Heart right ventricle (tissue), 16 donors: ENCODE data around the gene ELMO1. TPM values are rescaled to one million over a fixed set of nuclear protein-coding genes. Genes with fewer than 3 reads are reported as not detected.
"Not testable (repeated sequence)": the region's sequence is repeated elsewhere in the genome, so short reads cannot be mapped to it uniquely, and the experiment has no call there.

Experiments
- ATAC-seq, 8 donors: fragments of 200-7000 bp; cut with Tn5 transposase; one replicate each; pipeline ENCODE4 v1.9.1; 2020; ENCODE audit warnings: mild to moderate bottlenecking in 8 of 8, moderate library complexity in 8 of 8, moderate number of reproducible peaks in 1 of 8
- DNase-seq, 2 donors: peaks; one replicate each; pipeline ENCODE4 v3.0.0-alpha.2; 2020
- H3K27ac ChIP-seq, 10 donors: fragments of 200-600 bp; sonication (generic) in 2 of 10; one replicate each; pipeline versions ENCODE4 v1.5.0 to v1.8.0; 2020 to 2022; ENCODE audit warnings: mild to moderate bottlenecking in 3 of 10
- H3K27me3 ChIP-seq, 7 donors: fragments of 200-600 bp; one replicate each; pipeline ENCODE4 v1.8.0; 2021 to 2022; ENCODE audit warnings: mild to moderate bottlenecking in 2 of 7
- H3K36me3 ChIP-seq, 9 donors: fragments of 200-600 bp; sonication (generic) in 1 of 9; one replicate each; pipeline versions ENCODE4 v1.5.0 to v1.8.0; 2020 to 2022; ENCODE audit warnings: mild to moderate bottlenecking in 2 of 9
- H3K4me1 ChIP-seq, 9 donors: fragments of 200-600 bp; sonication (generic) in 1 of 9; one replicate each; pipeline versions ENCODE4 v1.5.0 to v1.8.0; 2020 to 2022; ENCODE audit warnings: mild to moderate bottlenecking in 4 of 9
- H3K4me3 ChIP-seq, 10 donors: fragments of 200-600 bp; sonication (generic) in 2 of 10; one replicate each; pipeline versions ENCODE4 v1.5.0 to v1.8.0; 2020 to 2022; ENCODE audit warnings: mild to moderate bottlenecking in 7 of 10, moderate library complexity in 2 of 10
- H3K9me3 ChIP-seq, 11 donors: fragments of 200-600 bp in 10 of 11; sonication (generic) in 2 of 11; one replicate each; pipeline versions ENCODE4 v1.5.0 to v1.8.0; 2013 to 2022; ENCODE audit warnings: mild to moderate bottlenecking in 2 of 11, control low read depth in 1 of 11, moderate library complexity in 1 of 11
- WGBS, 2 donors: extraction: QIAGEN DNeasy Blood & Tissue Kit; methylation state at CpG; one replicate each; pipeline ENCODE4 v1.1.7; 2013; ENCODE audit warnings: inconsistent platforms in 1 of 2; 5-methylcytosine and 5-hydroxymethylcytosine counted together
- intact Hi-C, 10 donors: fragments of 100-400 bp; cut with DNase I; formaldehyde crosslinking; loops; one replicate each; pipeline versions ENCODE4 v1.11.1 to v1.14.2; 2022
- polyA plus RNA-seq, 2 donors: library from polyadenylated mRNA; stranded (reverse); fragments of 200-250 nt; gene quantifications; one replicate each; pipeline ENCODE4 v1.2.3, GENCODE V29; 2013
- total RNA-seq, 10 donors: library from RNA; stranded (reverse); fragmentation: NEBNext Ultra II Directional in 3 of 10; extraction: Animal tissue kit (Norgen Biotek cat#: 25700) in 3 of 10; gene quantifications; one replicate each; pipeline versions ENCODE4 v1.2.1 to v1.2.4, GENCODE V29; 2021 to 2023
- TF ChIP-seq, protein P1 (sequence below), 9 donors: fragments of 200-600 bp; sonication (generic) in 2 of 9; IDR thresholded peaks; one replicate each; pipeline versions ENCODE4 v1.5.0 to v1.8.0; 2021 to 2022; ENCODE audit warnings: antibody characterized with exemption in 9 of 9, mild to moderate bottlenecking in 5 of 9, moderate library complexity in 1 of 9
- donor health status: Arrhythmogenic right ventricular cardiomyopathy.
- donor health status: ischemic (EF 13 %, LVEDD 7.1; RV severe dilation, severe dysfunction).
- donor health status: healthy with polysubstance abuse.
- donor health status: DM: no; HTN: yes; CAD: no.
- donor health status: DM: no; HTN: no; CAD: no.
- donor health status: ischemic (EF 25% LVEDD 6.9; RV normal size, moderate dysfunction).
- donor health status: ischemic (EF 25% LVEDD 5.7; RV mildly dilated, moderate dysfunction).
- donor health status: healthy.
- donor health status: DM: yes; HTN: yes; CAD: no.
- donor health status: Ischemic cardiomyopathy.
- donor health status: ischemic (EF 35%, LVEDD 5.7; RV mildly dilated, moderate dysfunction).
- donor health status: nonischemic (EF 11% LVEDD 7.7; RV severe dilation, severe dysfunction).
- donor health status: DM: yes; HTN: yes; CAD: no.
- donor health status: PGD.
- donor health status: ischemic (EF 29% LVEDD 5.4; RV normal size, mild dysfunction).
- donor health status: nonischemic (EF 23%, LVEDD 6.1; RV moderate dilation, normal function).

The ELMO1 gene
- total and polyA plus RNA-seq, 12 donors = 8.5 to 18.0 (median 13.9) TPM

DNA sequence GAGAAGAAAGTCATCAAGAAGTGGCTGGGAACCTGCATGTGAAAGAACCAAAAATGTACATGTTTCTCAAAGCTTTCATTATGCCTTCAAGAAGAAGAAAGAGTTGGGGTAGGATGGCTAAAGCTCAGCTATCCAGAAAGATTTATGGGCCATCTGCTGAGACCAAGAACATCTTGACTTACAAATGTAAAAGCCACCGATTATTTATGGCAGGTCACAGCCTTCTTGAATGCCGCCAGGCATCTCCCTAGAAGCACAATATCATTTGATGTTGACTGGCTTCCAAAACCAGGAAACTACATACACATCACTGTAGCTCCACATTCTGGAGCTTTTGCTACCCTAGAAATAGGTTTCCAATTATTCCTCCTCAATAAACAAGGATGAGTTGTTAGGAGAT is 470.2 kb downstream of the ELMO1 start:
- no peaks in the 10 kb centered on the region for H3K9me3 ChIP-seq
- 96% methylated on average over 2 of the region's 2 CpGs for WGBS, 2 donors
- DNase-seq = no peak
- intact Hi-C loops = loop anchor here in 1 of 10 donors (5.0 kb wide), 1 partner anchor 199 kb away; no protein-coding TSS in a partner anchor
- H3K4me3 ChIP-seq = no peak overlapping the region
- TF ChIP-seq, protein P1, sequence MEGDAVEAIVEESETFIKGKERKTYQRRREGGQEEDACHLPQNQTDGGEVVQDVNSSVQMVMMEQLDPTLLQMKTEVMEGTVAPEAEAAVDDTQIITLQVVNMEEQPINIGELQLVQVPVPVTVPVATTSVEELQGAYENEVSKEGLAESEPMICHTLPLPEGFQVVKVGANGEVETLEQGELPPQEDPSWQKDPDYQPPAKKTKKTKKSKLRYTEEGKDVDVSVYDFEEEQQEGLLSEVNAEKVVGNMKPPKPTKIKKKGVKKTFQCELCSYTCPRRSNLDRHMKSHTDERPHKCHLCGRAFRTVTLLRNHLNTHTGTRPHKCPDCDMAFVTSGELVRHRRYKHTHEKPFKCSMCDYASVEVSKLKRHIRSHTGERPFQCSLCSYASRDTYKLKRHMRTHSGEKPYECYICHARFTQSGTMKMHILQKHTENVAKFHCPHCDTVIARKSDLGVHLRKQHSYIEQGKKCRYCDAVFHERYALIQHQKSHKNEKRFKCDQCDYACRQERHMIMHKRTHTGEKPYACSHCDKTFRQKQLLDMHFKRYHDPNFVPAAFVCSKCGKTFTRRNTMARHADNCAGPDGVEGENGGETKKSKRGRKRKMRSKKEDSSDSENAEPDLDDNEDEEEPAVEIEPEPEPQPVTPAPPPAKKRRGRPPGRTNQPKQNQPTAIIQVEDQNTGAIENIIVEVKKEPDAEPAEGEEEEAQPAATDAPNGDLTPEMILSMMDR (IDR thresholded peaks at IDR 0.05) = no peak
- H3K27me3 ChIP-seq = no peaks in the 10 kb centered on the region
- peaks cover 0 to 4% (median 0%) of the 10 kb centered on the region in 9 donors for H3K4me1 ChIP-seq
- no peak for ATAC-seq
- no peak overlapping the region for H3K27ac ChIP-seq
- no peaks in the 10 kb centered on the region for H3K36me3 ChIP-seq

DNA sequence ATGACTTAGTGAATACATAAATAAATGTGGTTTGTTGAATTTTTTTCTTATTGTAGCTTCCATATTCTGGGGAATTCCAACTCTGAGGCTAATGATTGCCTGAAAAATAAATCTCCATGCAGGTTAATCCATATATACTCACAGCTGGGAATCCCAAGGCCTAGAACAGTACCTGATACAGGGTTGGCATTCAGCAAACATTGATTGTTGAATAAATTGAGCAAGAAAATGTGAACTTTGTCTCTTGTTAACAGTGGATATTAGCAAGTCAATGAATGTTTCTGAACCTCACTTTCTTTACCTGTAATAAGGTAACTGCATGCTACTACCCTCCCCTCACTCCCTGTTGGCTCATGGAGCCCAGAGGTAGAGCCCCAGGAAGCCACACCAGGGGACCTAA is 470.8 kb downstream of the ELMO1 start:
- H3K4me1 ChIP-seq = peaks cover 0 to 4% (median 0%) of the 10 kb centered on the region in 9 donors
- TF ChIP-seq, protein P1 (IDR thresholded peaks at IDR 0.05) = no peak
- no peaks in the 10 kb centered on the region for H3K36me3 ChIP-seq
- no peak for DNase-seq
- intact Hi-C loops = loop anchor here in 1 of 10 donors (5.0 kb wide), 1 partner anchor 199 kb away; no protein-coding TSS in a partner anchor
- no peak overlapping the region for H3K4me3 ChIP-seq
- no peaks in the 10 kb centered on the region for H3K27me3 ChIP-seq
- H3K9me3 ChIP-seq = no peaks in the 10 kb centered on the region
- H3K27ac ChIP-seq = no peak overlapping the region
- no peak for ATAC-seq

DNA sequence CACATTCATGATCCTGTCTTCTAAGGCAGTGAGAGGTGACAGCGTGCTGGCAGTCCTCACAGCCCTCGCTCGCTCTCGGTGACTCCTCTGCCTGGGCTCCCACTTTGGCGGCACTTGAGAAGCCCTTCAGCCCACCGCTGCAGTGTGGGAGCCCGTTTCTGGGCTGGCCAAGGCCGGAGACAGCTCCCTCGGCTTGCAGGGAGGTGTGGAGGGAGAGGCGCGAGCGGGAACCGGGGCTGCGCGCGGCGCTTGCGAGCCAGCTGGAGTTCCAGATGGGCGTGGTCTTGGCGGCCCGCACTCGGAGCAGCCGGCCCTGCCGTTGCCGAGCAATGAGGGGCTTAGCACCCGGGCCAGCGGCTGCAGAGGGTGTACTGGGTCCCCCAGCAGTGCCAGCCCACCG is 475.1 kb downstream of the ELMO1 start:
- peak in 1 of 2 donors; percentile 14 for DNase-seq
- H3K36me3 ChIP-seq, intact Hi-C loops, H3K4me3 ChIP-seq, ATAC-seq, H3K27ac ChIP-seq, H3K9me3 ChIP-seq, H3K27me3 ChIP-seq: not testable (repeated sequence)
- WGBS, 2 donors = 97 to 99% methylated on average over 27 to 28 of the region's 28 CpGs
- H3K4me1 ChIP-seq = peaks cover 0 to 42% (median 4%) of the 10 kb centered on the region in 9 donors

DNA sequence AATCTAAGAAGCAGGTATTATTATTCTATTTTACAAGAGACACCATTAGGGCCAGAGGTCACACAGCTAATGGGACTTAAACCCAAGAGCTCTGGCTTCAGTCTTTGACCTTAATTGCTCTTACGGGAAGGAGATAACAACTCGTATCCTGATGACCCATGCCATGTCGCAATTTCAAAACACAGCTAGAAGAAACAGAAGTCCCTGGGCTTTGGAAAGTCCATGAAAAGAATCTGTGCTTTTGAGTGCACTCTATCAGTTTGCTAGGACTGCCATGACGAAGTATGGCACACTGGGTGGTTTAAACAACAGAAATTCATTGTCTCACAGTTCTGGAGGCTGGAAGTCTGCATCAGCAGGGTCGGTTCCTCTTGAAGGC is 476.5 kb downstream of the ELMO1 start:
- H3K4me3 ChIP-seq = no peak overlapping the region
- H3K36me3 ChIP-seq = no peaks in the 10 kb centered on the region
- TF ChIP-seq, protein P1 (IDR thresholded peaks at IDR 0.05) = no peak
- H3K27me3 ChIP-seq = no peaks in the 10 kb centered on the region
- 65 to 77% methylated on average over 5 of the region's 5 CpGs for WGBS, 2 donors
- intact Hi-C loops = no loop called here
- H3K4me1 ChIP-seq = peaks cover 0 to 43% (median 10%) of the 10 kb centered on the region in 9 donors
- H3K27ac ChIP-seq = peak overlapping the region in 2 of 10 donors; percentile 10 to 59
- ATAC-seq (no peak), DNase-seq (no peak)
- H3K9me3 ChIP-seq = no peaks in the 10 kb centered on the region

DNA sequence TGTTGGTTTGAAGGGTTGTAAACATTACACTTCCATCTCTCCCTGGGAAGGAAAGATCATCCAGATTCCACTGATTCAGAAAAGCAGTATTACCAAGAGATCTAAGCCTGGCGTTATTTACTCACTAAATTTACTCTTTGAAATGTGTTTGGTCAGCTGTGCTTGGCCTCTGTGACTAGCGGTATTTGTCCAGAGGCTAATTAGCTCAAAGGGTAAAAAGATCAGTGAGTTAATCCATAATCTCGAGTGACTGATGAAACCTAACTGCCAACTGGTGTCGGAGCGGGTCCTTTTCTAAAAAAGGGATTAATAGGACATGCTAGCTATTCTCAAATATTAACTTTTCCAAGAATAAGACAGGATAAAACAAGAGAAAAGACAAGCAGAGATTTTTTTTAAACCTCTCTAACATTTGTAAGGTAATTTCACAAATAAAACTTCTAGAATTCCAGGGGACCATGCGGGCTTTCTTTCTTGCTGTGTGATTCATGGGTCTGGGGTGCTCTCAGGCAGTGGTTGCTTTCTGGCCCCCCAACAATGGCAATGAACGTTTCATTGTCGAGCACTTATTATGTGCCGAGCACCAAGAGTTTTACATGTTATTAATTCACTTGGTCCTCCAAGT is 477.0 kb downstream of the ELMO1 start:
- TF ChIP-seq, protein P1 (IDR thresholded peaks at IDR 0.05) = no peak
- H3K4me3 ChIP-seq = no peak overlapping the region
- intact Hi-C loops = no loop called here
- DNase-seq = no peak
- no peaks in the 10 kb centered on the region for H3K9me3 ChIP-seq
- 86 to 89% methylated on average over 9 of the region's 9 CpGs for WGBS, 2 donors
- H3K27me3 ChIP-seq = no peaks in the 10 kb centered on the region
- H3K27ac ChIP-seq = peak overlapping the region in 2 of 10 donors; percentile 10 to 59
- peaks cover 0 to 47% (median 15%) of the 10 kb centered on the region in 9 donors for H3K4me1 ChIP-seq
- no peaks in the 10 kb centered on the region for H3K36me3 ChIP-seq
- ATAC-seq = no peak
